Measurements from ENCODE around the gene ABCC3.

The ABCC3 gene, protein sequence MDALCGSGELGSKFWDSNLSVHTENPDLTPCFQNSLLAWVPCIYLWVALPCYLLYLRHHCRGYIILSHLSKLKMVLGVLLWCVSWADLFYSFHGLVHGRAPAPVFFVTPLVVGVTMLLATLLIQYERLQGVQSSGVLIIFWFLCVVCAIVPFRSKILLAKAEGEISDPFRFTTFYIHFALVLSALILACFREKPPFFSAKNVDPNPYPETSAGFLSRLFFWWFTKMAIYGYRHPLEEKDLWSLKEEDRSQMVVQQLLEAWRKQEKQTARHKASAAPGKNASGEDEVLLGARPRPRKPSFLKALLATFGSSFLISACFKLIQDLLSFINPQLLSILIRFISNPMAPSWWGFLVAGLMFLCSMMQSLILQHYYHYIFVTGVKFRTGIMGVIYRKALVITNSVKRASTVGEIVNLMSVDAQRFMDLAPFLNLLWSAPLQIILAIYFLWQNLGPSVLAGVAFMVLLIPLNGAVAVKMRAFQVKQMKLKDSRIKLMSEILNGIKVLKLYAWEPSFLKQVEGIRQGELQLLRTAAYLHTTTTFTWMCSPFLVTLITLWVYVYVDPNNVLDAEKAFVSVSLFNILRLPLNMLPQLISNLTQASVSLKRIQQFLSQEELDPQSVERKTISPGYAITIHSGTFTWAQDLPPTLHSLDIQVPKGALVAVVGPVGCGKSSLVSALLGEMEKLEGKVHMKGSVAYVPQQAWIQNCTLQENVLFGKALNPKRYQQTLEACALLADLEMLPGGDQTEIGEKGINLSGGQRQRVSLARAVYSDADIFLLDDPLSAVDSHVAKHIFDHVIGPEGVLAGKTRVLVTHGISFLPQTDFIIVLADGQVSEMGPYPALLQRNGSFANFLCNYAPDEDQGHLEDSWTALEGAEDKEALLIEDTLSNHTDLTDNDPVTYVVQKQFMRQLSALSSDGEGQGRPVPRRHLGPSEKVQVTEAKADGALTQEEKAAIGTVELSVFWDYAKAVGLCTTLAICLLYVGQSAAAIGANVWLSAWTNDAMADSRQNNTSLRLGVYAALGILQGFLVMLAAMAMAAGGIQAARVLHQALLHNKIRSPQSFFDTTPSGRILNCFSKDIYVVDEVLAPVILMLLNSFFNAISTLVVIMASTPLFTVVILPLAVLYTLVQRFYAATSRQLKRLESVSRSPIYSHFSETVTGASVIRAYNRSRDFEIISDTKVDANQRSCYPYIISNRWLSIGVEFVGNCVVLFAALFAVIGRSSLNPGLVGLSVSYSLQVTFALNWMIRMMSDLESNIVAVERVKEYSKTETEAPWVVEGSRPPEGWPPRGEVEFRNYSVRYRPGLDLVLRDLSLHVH (N-terminal part only)

GRCh38 chr17:50634224-50634914 is at the start of gene ABCC3:
Gene ABCC3, plus strand, starts transcription at chr17:50634881. Its CDS starts 56 bp downstream, at chr17:50634937.
- H3K27ac ChIP-seq: no peak within 1 kb of the TSS

GRCh38 chr17:50585346-50585745 is 49.3 kb upstream of the ABCC3 start:
- H3K27ac ChIP-seq: no peak overlapping the region
- TF ChIP-seq ZFX (IDR thresholded peaks at IDR 0.05) (no peak), CTCF (conservative IDR thresholded peaks at IDR 0.05) (no peak)

More at GRCh38 chr17:50634224-50634914, at the start of gene ABCC3:
- TF ChIP-seq CTCF (conservative IDR thresholded peaks at IDR 0.05): no peak
- TF ChIP-seq ZFX (IDR thresholded peaks at IDR 0.05): no peak

GRCh38 chr17:50585891-50586290 is 48.8 kb upstream of the ABCC3 start:
- H3K27ac ChIP-seq: no peak overlapping the region

DNA sequence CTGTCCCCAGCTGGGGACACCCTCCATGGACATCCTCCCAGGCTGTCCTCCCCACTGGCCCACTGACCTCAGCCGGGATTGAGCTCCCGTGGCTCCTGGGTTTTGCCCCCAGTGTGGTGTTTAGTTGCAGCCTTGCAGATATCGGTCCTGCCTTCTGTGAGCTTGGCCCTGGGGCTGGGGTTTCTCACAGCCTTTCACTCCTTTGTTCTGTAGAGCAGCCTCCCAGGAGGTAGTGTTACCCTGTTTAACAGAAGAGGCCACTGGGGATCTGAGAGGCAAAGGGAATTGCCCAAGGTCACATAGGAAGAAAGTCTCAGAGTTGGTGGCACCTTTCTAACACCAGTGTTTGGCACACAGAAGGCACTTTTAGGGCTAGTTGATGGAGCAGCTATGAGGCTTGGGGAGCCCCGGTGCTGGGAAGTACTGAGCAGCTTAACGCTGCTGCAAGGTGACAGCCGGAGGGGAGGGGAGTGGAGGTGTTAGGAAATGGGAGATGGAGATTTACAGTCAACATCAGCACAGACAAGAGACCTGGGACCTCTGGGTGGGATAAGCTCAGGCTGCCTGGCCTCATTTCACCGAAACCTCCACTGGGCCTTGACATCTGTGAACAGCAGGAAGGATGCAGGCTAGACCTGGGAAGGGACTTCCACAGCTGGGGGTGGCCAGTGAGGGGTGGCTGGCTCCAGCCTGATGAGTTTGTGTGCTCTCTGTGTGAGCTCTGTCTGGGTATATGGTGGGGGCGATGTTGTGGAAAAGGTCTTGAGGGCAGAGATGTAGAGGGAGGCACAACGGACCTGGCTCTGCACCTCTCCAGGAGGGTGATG is 48.0 kb upstream of the ABCC3 start:
- no peak overlapping the region for H3K27ac ChIP-seq
- TF ChIP-seq ZFX (IDR thresholded peaks at IDR 0.05) (no peak), CTCF (conservative IDR thresholded peaks at IDR 0.05) (no peak)

More at GRCh38 chr17:50585891-50586290, 48.8 kb upstream of the ABCC3 start:
- TF ChIP-seq CTCF (conservative IDR thresholded peaks at IDR 0.05) (no peak), ZFX (IDR thresholded peaks at IDR 0.05) (no peak)

DNA sequence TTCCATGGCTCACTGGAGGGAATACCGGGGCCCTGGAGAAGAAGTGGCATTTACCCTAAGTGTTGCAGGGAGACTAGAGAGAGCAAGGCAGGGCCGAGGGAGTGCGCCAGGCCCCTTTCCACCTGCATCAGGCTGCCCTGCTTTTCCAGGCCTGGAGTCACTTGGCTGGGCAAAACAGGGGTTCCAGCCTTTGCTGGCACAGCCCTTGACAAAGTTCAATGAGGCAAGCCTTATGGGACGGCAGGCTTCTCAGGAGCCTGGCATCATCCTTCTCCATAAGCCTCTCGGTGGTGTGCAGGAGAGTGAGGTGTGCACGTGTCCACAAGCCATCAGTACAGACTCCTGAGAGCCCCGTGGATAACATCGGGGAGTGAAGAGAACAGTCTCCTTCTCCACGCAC is 47.1 kb upstream of the ABCC3 start:
- no peak for TF ChIP-seq CTCF (conservative IDR thresholded peaks at IDR 0.05)
- TF ChIP-seq ZFX (IDR thresholded peaks at IDR 0.05): no peak

More for the DNA sequence above, 47.1 kb upstream of the ABCC3 start:
- no peak overlapping the region for H3K27ac ChIP-seq
